ENCODE measurements around the gene CTRB1. TPM values are rescaled to one million over a fixed set of nuclear protein-coding genes. Genes with fewer than 3 reads are reported as not detected.

The CTRB1 gene
- total RNA-seq, 1 donor from 2014 or later: not detected

DNA sequence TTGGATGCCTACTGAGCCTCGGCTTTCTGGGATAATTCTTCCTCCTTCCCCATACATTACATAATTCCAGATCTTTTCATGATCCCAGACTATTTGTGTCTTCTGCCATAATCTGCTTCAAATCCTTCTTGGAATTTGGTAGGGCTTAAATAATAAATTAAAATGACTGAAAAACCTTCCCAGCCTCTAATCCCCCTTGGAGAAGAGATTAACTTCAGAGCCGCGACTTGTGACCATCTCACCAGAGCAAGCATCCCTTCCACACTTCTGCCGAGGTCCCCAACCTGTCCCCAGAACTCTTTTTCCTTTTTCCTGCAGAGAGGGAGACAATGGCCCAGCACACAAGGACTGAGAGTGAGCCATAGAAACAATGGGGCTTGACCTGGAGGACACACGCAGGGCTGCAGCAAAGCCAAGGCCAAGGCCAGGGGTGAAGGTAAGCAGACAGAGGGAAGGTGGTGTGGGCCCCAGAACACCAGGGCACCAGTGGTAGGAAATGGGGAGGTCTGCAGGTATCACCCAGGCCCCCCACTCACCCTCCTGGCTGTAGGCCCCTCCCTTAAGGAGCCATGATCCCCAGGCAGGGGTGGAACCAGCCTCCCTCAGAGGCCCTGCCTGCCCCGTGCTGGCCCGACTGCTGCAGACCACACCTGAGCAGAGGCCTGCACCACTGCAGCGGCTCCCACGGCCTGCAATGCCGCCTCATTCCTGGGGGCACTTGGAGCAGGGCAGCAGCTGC is 42.2 kb downstream of the CTRB1 start:
- DNase-seq (ENCODE audit: extremely low spot score in 2 of 2): no peak
- Histone ChIP-seq H3K36me3 (no peaks in the 10 kb centered on the region), H3K27ac (peak overlapping the region; percentile 97), H3K4me3 (no peak overlapping the region), H3K9me3 (no peaks in the 10 kb centered on the region), H3K27me3 (no peaks in the 10 kb centered on the region), H3K4me1 (peaks cover 80% of the 10 kb centered on the region)
- intact Hi-C loops (cut with DNase I): no loop called here
- TF ChIP-seq POLR2AphosphoS5 (IDR thresholded peaks at IDR 0.05; ENCODE audit: insufficient read depth in 1 of 2, low read depth in 1 of 2): no peak
- TF ChIP-seq POLR2A (IDR thresholded peaks at IDR 0.05): no peak
- TF ChIP-seq, protein P1, sequence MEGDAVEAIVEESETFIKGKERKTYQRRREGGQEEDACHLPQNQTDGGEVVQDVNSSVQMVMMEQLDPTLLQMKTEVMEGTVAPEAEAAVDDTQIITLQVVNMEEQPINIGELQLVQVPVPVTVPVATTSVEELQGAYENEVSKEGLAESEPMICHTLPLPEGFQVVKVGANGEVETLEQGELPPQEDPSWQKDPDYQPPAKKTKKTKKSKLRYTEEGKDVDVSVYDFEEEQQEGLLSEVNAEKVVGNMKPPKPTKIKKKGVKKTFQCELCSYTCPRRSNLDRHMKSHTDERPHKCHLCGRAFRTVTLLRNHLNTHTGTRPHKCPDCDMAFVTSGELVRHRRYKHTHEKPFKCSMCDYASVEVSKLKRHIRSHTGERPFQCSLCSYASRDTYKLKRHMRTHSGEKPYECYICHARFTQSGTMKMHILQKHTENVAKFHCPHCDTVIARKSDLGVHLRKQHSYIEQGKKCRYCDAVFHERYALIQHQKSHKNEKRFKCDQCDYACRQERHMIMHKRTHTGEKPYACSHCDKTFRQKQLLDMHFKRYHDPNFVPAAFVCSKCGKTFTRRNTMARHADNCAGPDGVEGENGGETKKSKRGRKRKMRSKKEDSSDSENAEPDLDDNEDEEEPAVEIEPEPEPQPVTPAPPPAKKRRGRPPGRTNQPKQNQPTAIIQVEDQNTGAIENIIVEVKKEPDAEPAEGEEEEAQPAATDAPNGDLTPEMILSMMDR (IDR thresholded peaks at IDR 0.05): no peak

DNA sequence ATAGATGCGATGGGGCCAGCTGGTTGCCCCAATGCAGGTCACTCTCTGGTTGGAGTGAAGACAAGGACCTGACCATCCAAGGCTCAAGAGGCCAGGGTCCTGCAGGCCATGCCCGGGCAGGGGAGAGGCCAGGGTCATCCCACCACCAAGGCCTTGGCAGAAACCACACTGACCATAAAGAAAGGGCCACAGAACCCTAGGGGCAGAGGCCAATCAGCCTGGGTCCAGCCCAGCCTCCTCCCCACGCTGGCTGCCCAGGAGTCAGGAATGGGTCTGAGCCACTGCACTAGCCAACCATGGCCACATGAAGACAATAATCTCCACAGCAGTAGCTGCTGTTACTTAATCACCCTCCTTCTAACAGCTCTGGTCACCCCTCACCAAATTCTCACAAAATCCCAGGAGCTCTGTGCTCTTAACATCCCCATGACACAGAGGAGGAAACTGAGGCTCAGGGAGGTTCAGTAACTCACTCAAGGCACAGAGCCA is 42.8 kb downstream of the CTRB1 start:
- H3K27ac ChIP-seq: peak overlapping the region; percentile 97

DNA sequence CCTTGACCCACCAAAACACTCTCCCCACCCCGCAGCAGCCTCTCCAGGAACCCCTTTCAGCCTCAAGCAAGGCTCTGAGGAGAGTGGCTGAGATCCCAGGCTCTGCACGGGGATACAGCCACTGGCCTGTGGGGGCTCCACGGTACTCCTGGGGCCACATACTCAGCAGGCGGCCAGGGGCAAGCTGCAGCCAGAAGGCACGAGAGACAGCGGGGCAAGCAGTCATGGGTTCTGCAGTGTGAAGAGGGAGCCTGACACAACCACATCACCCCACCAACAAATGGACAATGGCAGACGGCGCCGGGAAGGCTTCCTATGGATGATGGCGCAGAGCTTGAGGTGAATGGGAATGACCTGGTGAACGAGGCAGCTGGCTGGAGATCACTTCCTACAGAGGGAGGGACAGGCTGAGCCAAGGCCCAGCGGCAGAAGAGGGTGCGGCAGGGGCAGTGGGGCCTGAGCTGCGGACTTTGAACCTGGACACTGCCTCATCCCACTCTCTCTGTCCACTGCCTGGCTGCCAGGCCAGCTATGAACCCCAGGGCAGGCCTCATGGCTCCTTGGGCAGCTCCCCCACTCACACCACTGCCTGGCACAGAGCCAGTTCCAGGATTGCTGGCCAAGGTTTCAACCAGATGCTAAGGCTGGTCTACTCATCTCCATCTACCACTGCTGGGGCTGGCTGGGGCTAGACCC is 43.5 kb downstream of the CTRB1 start:
- Histone ChIP-seq H3K27me3 (no peaks in the 10 kb centered on the region), H3K4me3 (peak overlapping the region; percentile 55 to 86), H3K4me1 (peaks cover 79% of the 10 kb centered on the region), H3K36me3 (no peaks in the 10 kb centered on the region), H3K9me3 (no peaks in the 10 kb centered on the region), H3K27ac (peak overlapping the region; percentile 97)
- no peak for DNase-seq (ENCODE audit: extremely low spot score in 2 of 2)
- intact Hi-C loops (cut with DNase I): no loop called here
- TF ChIP-seq POLR2A (IDR thresholded peaks at IDR 0.05): no peak
- TF ChIP-seq, protein P1 (IDR thresholded peaks at IDR 0.05): no peak
- no peak for TF ChIP-seq POLR2AphosphoS5 (IDR thresholded peaks at IDR 0.05; ENCODE audit: insufficient read depth in 1 of 2, low read depth in 1 of 2)

More for the DNA sequence above, 42.8 kb downstream of the CTRB1 start:
- H3K36me3 ChIP-seq: no peaks in the 10 kb centered on the region
- H3K4me1 ChIP-seq: peaks cover 80% of the 10 kb centered on the region
- H3K27me3 ChIP-seq: no peaks in the 10 kb centered on the region
- TF ChIP-seq, protein P1 (IDR thresholded peaks at IDR 0.05): no peak
- TF ChIP-seq POLR2AphosphoS5 (IDR thresholded peaks at IDR 0.05; ENCODE audit: insufficient read depth in 1 of 2, low read depth in 1 of 2) (no peak), POLR2A (IDR thresholded peaks at IDR 0.05) (no peak)
- no peak overlapping the region for H3K4me3 ChIP-seq
- DNase-seq (ENCODE audit: extremely low spot score in 2 of 2): no peak
- no peaks in the 10 kb centered on the region for H3K9me3 ChIP-seq
- intact Hi-C loops (cut with DNase I): no loop called here

DNA sequence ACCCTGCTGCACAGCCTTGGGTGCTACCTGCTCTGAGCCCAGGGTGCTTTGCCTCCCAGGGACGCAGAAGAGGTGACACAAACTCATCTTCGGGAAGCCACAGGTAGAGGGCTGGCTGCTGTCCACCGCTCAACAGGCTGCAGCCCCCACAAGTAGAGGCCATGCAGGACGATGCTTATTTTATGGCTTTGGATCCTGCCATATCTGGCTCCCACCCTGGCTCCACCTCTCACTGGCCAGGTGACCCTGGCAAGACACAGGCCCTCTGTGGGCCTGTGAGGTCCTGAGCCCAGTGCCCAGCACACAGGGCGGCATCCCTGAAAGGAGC is 44.0 kb downstream of the CTRB1 start:
- Histone ChIP-seq H3K27ac (peak overlapping the region; percentile 97), H3K36me3 (no peaks in the 10 kb centered on the region), H3K9me3 (no peaks in the 10 kb centered on the region), H3K27me3 (no peaks in the 10 kb centered on the region), H3K4me1 (peaks cover 79% of the 10 kb centered on the region), H3K4me3 (peak overlapping the region; percentile 55 to 86)
- TF ChIP-seq POLR2A (IDR thresholded peaks at IDR 0.05) (no peak), POLR2AphosphoS5 (IDR thresholded peaks at IDR 0.05; ENCODE audit: insufficient read depth in 1 of 2, low read depth in 1 of 2) (no peak)
- TF ChIP-seq, protein P1 (IDR thresholded peaks at IDR 0.05): no peak
- no peak for DNase-seq (ENCODE audit: extremely low spot score in 2 of 2)
- intact Hi-C loops (cut with DNase I): no loop called here
